GM21619 (cell line): ENCODE results near the gene NUP62.
"Not testable (repeated sequence)": the region's sequence is repeated elsewhere in the genome, so short reads cannot be mapped to it uniquely, and the experiment has no call there.

ENCODE experiments used
- ATAC-seq: cut with Tn5 transposase; IDR thresholded peaks from one replicate; pipeline ENCODE4 v1.9.1; 2021; ENCODE audit not compliant: unreplicated experiment

Gene NUP62, protein sequence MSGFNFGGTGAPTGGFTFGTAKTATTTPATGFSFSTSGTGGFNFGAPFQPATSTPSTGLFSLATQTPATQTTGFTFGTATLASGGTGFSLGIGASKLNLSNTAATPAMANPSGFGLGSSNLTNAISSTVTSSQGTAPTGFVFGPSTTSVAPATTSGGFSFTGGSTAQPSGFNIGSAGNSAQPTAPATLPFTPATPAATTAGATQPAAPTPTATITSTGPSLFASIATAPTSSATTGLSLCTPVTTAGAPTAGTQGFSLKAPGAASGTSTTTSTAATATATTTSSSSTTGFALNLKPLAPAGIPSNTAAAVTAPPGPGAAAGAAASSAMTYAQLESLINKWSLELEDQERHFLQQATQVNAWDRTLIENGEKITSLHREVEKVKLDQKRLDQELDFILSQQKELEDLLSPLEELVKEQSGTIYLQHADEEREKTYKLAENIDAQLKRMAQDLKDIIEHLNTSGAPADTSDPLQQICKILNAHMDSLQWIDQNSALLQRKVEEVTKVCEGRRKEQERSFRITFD

DNA sequence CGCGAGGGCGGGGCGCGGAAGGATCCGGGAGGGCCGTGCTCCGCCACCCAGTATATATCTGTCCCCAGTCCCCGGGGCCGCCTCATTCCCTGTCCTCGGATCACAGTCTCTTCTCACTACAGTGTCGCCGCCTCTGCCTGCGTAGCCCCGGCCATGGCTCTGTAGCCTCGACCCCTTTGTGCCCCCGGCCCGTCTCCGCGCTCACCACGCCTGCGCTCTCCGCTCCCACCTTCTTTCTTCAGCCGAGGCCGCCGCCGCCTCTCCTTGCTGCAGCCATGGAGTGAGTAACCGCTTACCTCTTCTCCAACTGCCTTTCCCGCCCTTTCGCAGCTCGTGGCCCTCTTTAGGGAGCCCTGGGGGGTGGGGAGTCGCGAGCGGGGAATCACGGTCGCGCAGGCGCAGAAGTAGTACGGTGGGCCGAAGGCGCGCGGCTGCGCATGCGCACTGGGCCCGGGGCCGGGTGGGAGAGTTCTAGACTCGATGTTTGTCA is at the start of gene NUP62, which contains the start of gene ATF5:
TSS of gene NUP62 (minus strand) at position 384 of the 490 bp plus-strand sequence. CDS start 19,697 bp downstream, outside the sequence.
TSS of gene ATF5 (plus strand) at position 85 of the 490 bp plus-strand sequence. CDS start 1,646 bp downstream, outside the sequence.
- ATAC-seq = peak; percentile 44

DNA sequence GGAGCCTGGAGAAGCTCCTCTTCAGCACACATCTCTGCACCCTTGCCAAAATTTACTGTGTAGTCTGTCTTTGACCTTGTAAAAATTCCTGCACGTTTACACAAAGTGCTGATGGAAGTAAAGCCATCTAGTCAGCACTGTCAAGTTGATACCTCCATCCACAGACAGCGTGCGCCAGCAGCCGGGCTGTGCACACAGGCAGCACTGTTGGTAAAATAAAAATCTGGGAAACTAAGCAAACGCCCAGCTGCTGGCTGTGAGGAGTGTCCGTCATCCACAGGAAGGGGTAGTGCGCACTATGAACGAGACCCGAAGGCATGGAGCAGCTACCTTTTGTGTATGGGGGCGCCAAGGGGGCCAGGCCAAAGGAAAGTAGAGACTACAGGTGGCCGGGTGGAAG is 49.0 kb upstream of the NUP62 start:
- no peak for ATAC-seq

DNA sequence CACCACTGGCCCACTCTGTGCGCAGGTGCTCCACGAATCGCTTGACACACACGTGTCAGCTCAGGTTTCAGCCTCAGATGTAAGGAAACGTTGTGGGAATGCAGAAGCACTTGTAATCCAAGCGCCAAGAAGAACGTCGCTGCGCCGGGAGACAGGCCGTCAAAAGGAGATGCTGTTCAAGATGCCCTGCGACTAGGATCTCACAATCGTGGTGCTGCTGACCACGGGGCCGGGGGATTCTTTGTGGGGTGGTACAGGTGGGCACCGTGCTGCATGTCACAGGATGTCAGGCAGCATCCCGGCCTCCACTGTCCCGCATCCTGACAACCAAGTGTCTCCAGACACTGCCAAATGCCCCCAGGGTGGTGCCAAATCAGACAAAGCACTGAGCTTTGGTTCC is 48.6 kb upstream of the NUP62 start:
- ATAC-seq = no peak

DNA sequence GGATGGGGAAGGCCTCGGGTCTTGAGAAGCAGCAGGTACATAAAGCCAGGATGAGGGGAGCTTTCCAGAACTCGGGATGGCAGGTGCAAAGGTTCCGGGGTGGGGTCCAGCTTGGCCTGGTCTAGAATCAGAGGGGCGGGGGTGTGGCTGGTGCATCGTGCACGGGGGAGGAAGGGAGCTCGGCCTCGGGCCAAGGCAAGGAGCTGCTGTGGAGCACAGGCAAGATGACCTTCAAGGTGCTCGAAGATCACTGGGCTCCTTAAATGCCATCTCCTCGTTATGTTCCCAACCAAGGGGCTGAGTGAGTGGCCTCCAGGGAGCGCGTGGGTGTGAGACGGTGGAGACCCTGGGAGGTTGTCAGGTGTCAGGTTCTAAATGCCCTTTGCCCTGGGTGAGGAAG is 47.8 kb upstream of the NUP62 start:
- no peak for ATAC-seq

DNA sequence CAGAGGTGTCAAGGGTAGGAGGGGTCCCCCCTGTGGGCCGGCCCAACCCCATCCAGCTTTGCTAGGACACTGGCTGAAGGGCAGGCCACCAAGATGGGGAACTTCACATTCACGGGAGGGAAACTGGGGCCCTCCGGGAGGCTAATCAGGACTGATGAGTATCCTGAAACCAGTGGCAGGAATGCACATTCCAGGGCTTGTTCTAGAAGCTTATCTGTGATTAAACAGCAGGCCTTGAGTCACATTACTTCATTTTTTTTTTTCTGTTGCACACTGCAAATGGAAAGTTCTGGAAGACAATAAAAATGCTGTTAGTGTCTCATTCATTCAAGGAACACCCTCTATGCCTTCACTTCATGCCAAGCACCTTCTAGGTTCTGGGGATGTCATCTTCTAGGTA is 47.2 kb upstream of the NUP62 start:
- ATAC-seq = no peak

DNA sequence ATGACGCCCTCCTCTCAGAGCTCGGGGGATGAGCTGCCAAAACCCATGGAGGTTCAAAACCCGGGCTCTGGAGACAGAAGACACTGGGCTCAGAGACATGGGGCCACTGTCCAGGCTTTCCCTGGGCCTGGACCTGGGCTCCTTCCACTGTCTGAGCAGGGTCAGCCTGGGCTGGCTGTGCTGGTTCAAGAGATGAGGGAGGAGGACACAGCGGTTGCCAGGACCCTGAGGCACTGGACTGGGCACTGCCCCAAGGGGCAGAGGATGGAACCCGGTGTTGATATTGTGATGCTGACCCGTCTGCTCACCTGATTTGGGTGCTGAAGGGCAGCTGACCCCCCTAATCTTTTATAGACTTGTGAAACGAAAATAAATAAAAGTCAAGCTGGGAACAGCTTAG is 45.7 kb upstream of the NUP62 start:
- ATAC-seq = no peak

DNA sequence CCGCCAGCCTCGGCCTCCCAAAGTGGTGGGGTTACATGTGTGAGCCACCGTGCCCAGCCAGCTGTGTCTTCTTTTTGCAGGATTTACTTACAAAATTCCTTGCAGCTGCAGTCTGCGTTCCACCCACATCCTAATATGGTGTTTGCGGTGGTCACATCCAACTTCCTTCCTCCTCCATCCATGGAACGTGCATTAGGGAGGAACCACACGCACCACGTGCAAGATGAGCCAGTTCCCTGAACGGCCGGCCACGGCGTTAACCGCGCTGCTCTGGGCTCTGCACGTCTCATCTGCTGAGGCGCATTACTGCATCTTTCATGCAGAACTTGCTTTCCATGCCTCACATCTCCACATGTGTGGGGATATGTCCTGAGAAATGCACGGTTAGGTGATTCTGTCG is 44.7 kb upstream of the NUP62 start:
- no peak for ATAC-seq

DNA sequence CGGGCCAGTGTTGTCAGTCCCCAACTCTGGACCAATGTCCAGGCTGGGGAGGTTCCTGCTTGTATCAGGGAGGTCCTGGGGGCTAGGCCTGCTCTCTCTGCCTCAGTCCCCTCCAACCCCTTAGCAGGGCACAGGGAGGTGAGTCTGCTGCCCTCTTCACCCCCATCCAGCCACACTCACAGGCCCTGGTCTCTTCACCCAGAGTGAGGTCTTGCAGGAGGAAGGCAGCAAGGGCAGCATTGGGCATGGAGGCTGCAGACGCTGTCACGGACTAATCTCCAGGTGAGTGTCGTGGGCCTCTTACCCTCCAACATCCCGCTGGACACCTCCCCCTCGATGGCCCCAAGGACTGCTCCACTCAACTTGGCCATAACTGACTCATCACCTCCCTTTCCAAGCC is 43.5 kb upstream of the NUP62 start:
- ATAC-seq = no peak

DNA sequence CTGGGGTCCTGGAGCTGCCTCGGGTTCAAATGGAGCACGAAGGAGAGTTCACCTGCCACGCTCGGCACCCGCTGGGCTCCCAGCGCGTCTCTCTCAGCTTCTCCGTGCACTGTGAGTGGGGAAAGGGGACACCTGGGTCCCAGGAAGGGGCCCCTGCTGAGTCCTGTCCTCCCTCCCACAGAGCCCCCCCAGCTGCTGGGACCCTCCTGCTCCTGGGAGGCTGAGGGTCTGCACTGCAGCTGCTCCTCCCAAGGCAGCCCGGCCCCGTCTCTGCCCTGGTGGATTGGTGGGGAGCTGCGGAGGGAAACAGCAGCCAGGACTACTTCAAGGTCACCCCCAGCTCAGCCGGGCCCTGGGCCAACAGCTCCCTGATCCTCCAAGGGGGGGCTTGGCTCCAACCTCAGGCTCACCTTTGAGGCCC is 42.7 kb upstream of the NUP62 start:
- ATAC-seq = no peak

DNA sequence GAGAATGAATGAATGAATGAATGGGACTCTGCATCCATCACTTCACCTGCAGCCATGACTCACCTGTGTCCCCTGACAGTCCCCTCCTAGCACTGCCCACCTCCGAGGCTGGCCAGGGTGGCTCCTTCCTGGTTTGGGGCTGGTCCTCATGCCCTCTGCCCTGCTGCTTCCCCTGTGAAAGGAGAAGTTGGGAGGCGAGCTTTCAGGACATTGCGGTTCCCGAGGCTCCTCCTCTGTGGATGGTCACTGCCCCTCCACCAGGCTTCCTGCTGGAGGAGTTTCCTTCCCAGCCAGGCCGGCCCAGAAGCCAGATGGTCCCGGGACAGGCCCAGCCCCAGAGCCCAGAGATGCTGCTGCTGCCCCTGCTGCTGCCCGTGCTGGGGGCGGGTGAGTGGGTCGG is 40.1 kb upstream of the NUP62 start:
- not testable (repeated sequence) for ATAC-seq

DNA sequence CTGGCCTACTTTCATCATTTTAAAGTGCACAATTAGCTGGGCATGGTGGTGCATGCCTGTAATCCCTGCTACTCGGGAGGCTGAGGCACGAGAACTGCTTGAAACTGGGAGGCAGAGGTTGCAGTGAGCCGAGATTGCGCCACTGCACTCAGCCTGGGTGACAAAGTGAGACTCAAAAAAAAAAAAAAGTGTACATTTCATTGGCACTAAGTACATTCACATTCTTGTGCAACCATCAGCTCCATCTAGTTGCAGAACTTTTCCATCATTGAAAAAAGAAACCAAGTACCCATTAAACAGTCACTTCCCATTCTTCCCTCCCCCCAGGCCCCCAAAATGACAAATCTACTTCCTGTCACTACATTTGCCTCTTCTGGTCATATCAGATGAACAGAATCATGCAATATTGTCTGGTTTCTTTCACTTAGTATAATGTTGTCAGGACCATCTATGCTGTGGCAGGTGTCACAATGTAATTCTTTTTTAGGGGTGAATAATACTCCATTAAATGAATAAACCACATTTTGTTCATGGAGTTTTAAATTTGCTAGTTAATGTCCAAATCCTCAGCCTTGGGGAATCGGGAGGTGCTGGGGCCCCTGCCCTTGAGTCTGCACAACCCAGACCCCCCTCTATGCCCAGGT is 39.1 kb upstream of the NUP62 start:
- ATAC-seq = no peak

DNA sequence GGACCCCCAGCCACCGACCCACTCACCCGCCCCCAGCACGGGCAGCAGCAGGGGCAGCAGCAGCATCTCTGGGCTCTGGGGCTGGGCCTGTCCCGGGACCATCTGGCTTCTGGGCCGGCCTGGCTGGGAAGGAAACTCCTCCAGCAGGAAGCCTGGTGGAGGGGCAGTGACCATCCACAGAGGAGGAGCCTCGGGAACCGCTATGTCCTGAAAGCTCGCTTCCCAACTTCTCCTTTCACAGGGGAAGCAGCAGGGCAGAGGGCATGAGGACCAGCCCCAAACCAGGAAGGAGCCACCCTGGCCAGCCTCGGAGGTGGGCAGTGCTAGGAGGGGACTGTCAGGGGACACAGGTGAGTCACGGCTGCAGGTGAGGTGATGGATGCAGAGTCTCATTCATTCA is 31.7 kb upstream of the NUP62 start, which contains the start of gene SIGLEC11:
TSS of gene SIGLEC11 (minus strand) at position 193 of the 400 bp plus-strand sequence. CDS start at position 102, 91 bp downstream.
- ATAC-seq = not testable (repeated sequence)

DNA sequence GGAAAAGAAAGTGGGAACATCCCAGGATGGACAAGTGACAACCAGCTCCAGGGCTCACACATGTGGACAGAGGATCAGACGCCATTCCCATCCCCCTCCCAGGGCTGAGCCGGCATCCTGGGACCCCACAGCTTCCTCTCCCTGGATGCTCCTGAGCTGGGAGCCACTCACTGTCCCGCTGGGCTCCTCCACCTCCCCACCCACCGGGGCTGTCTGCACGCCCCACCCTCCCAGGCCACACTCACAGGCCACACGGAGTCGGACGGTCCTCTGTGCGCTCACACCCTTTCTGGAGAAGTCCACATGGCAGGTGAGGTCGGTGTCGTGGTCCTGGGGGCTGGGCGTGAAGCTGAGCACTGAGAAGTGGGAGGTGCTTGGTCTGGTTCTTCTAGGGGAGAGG is 30.6 kb upstream of the NUP62 start:
- ATAC-seq = not testable (repeated sequence)

DNA sequence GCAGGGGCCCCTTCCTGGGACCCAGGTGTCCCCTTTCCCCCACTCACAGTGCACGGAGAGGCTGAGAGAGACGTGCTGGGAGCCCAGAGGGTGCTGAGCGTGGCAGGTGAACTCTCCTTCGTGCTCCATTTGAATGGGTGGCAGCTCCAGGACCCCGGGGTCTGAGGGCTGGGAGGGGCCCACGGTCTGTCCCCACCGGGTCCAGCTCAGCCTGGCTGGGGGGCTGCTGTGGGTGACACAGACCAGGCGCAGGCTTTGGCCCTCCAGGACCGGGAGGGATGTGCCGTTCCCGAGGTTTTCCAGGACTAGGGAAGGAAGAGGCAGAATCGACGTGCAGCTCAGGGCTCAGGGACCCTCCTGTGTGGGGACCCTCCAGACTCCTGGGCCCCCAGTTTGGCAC is 29.3 kb upstream of the NUP62 start:
- ATAC-seq = not testable (repeated sequence)

DNA sequence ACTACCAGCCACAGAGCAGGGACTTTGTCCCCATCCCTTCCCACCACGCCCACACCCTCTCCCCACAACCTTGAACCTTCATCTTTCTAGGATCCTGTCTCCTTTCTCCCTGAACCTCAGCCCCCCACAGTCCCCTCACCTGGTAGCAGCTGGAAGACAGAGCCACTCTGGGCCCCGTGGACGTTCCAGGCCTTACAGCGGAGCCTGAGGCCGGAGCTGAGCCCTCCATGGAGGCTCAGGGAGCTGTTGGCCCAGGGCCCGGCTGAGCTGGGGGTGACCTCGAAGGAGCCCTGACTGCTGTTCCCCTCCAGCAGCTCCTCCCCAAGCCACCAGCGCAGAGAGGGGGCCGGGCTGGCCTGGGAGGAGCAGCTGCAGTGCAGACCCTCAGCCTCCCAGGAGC is 28.8 kb upstream of the NUP62 start:
- not testable (repeated sequence) for ATAC-seq

DNA sequence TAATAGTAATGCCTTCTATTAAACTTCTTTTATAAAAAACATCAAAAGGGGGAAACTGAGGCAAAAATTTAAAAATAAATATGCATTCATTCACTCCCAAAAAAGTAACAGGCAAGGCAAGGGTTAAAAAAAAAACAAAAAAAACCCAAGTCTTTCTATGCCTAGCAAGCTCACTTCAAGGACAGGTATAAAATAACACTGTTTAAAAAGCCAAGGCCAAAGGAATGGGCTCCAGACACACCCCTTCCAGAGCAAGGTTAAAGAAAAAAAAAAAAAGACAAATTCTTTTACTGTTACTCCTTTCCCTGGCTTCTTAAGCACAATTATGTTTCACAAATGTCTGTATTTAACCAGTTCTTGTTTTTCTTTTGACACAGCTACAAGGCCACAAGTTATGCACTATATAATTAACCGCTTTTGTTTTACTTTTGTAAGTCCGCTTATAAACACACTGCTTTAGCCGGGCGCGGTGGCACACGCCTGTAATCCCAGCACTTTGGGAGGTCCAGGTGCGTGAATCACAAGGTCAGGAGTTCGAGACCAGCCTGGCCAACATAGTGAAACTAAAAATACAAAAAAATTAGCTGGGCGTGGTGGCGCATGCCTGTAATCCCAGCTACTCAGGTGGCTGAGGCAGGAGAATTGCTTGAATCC is 28.1 kb upstream of the NUP62 start:
- ATAC-seq = no peak

DNA sequence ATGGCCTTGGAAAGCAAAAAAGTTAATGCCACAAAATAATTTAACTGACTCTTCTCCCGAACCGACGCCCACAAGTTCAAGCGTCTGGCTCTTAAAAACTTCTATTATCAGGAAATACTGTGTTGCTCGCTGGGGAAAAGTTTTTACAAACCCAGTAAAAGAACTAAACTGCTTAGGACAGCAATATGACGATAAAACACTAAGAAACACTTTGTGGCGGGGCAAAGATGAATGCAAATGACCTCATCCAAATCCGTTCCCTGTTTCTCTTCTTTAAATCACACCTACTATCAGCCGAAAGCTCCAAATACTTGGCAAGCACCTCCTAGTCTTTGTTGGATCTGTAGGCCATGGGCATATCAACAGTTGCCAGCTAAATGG is 26.8 kb upstream of the NUP62 start:
- ATAC-seq = no peak

DNA sequence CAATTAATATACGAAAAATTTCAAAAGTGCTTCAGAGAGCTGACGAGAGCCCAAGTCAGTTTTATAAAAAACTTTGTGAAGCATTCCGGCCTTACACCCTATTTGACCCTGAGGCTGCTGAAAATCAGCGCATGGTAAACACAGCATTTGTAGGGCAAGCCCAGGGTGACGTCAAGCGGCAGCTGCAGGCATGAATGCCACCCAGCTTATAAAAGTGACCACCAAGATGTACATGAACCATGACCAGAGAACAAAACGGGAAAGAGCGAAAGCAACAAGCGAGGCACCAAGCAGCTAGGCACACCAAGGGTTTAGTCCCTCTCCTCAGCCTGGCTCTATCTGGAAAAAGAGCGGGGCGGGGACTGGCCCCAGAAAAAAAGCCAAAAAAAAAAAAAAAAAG is 25.6 kb upstream of the NUP62 start:
- ATAC-seq = no peak

DNA sequence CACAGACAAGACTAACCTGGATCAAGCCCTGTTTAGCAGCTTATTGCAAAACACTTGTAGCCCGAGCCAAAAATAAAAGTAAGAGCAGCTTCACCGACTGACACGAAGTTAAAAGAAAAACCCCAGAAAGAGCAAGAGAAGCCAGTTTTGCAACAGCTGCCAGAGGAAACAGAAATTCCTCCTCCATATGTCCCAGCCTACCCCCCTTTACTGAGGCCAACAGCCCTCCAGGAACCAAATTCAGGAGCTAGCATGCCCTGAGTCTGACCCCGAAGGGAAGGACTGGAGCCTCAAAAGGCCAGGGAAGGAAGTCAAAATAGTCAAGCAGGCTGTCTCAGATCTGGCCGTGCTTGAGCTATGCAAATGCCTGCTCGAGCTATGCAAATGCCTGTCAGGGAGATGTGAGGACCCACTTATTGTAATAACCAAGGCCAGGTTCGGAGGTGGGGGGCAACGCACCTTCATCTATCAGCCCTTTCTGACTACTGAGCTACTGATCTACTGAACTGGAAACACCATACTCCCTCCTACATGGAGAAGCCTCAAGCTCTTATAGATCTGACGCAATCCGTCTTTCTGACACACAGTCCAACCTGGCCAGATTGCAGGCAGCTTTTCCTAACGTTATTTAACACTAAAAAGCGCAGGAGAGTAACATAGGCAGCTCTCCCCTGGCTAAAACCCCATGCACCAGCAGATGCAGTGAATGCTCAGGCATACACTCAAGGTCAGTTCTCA is 25.0 kb upstream of the NUP62 start:
- ATAC-seq = no peak

DNA sequence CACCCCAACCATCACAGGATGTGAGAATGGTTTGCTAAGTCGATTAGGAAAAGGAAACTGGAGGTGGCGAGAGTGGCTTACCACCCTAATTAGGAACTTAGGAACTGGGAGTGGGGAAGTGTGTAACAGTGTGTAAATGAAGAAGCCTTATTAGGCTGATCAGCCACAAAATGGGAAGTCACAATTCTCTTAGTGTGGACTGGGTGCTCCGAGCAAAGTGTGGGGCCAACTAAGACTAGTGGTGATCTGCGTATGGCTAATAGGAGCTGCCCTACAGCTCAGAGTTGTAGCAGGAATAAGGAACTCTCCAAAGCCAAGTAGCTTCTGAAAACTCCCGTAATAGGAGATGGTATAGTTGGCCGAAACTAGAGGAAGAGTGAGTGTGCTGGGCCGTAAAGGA is 24.1 kb upstream of the NUP62 start:
- ATAC-seq = no peak

DNA sequence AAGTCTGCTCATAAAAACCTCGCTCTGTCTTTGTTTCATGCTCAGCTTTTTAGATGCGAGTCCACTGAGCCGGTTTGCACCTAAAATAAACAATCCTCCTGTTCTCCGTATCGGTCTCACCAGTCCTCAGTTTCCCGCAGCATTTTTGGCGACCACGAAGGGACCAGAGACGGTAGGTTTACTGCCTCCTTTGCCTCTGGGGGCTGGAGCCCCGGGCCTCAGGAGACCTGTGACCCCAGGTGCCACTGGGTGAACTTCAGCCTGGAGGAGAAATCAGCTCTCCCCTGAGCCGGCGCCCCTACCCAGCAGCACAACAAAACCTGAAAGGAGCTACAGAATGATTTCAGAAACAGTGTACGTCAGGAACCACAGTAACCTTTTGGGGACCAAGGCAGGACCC is 23.6 kb upstream of the NUP62 start:
- no peak for ATAC-seq
